Sigmoid colon (tissue), 7 donors: Measurements from ENCODE around the gene ACR. TPM values are rescaled to one million over a fixed set of nuclear protein-coding genes. Genes with fewer than 3 reads are reported as not detected.

Experiments used
- DNase-seq: peaks from one replicate; pipeline ENCODE4 v3.0.0-alpha.2; 2019
- H3K27ac ChIP-seq, 4 donors: fragments of 200-600 bp; sonication (generic); one replicate each; pipeline ENCODE4 v1.5.1; 2016 to 2019; ENCODE audit warnings: mild to moderate bottlenecking in 1 of 4
- H3K27me3 ChIP-seq, 3 donors: fragments of 200-600 bp; sonication (generic); one replicate each; pipeline ENCODE4 v1.5.1; 2019; ENCODE audit warnings: mild to moderate bottlenecking in 1 of 3
- H3K36me3 ChIP-seq, 4 donors: fragments of 200-600 bp; sonication (generic); one replicate each; pipeline ENCODE4 v1.5.1; 2016 to 2019
- H3K4me1 ChIP-seq, 4 donors: fragments of 200-600 bp; sonication (generic); one replicate each; pipeline ENCODE4 v1.5.1; 2017 to 2019
- H3K4me3 ChIP-seq, 4 donors: fragments of 200-600 bp; sonication (generic); one replicate each; pipeline ENCODE4 v1.5.1; 2017 to 2019; ENCODE audit warnings: mild to moderate bottlenecking in 2 of 4, moderate library complexity in 1 of 4
- H3K9me3 ChIP-seq, 4 donors: fragments of 200-600 bp in 3 of 4; sonication (generic) in 3 of 4; one replicate each; pipeline versions ENCODE4 v1.5.1 to v1.6.1; 2013 to 2019
- CTCF ChIP-seq, 4 experiments: fragments of 450-650 bp in 3 of 4; fragments of 200-600 bp in 1 of 4; IDR thresholded peaks; one replicate each; pipeline ENCODE4 v1.5.1; 2016 to 2019; ENCODE audit warnings: antibody characterized with exemption in 4 of 4, mild to moderate bottlenecking in 3 of 4, moderate library complexity in 2 of 4
- EP300 ChIP-seq, 4 donors: sonication (generic); formaldehyde crosslinking; IDR thresholded peaks; one replicate each; pipeline ENCODE4 v1.6.1; 2017; ENCODE audit warnings: antibody characterized with exemption in 4 of 4
- POLR2A ChIP-seq, 2 donors: fragments of 450-650 bp; IDR thresholded peaks; one replicate each; pipeline ENCODE4 v1.6.1; 2016; ENCODE audit warnings: antibody characterized with exemption in 2 of 2, mild to moderate bottlenecking in 2 of 2, moderate library complexity in 2 of 2
- POLR2AphosphoS5 ChIP-seq, 4 donors: sonication (generic); formaldehyde crosslinking; IDR thresholded peaks; one replicate each; pipeline ENCODE4 v1.6.1; 2017; ENCODE audit warnings: antibody characterized with exemption in 4 of 4
- WGBS, 2 donors: extraction: QIAGEN DNeasy Blood & Tissue Kit; methylation state at CpG; one replicate each; pipeline ENCODE4 v1.1.7; 2013; 5-methylcytosine and 5-hydroxymethylcytosine counted together
- intact Hi-C: fragments of 100-400 bp; cut with DNase I; formaldehyde crosslinking; loops from one replicate; pipeline ENCODE4 v1.15.1; 2023
- polyA plus RNA-seq, 3 donors: library from polyadenylated mRNA; stranded (reverse); fragments of 200-250 nt; gene quantifications; one replicate each; pipeline ENCODE4 v1.2.3, GENCODE V29; 2013
- total RNA-seq, 4 donors: library from RNA; depleted of rRNA; stranded (reverse); fragments of >200 nt; gene quantifications; one replicate each; pipeline ENCODE4 v1.1.0, GENCODE V29; 2016
- donor health status: healthy with polysubstance abuse.
- donor health status: Bipolar disorder and iron deficiency.
- donor health status: healthy.

ACR gene
- total and polyA plus RNA-seq, 7 donors = 0.06 to 0.68 TPM; not detected in 5

GRCh38 chr22:50720301-50721256, 17.4 kb upstream of the ACR start:
- Histone ChIP-seq H3K4me3 (no peak overlapping the region), H3K27me3 (peaks cover 9 to 33% (median 32%) of the 10 kb centered on the region in 3 donors), H3K4me1 (peaks cover 0 to 9% (median 4%) of the 10 kb centered on the region in 4 donors), H3K9me3 (no peaks in the 10 kb centered on the region), H3K36me3 (no peaks in the 10 kb centered on the region), H3K27ac (no peak overlapping the region)
- intact Hi-C loops = no loop called here
- no peak for DNase-seq
- 27 to 66% methylated on average over 132 of the region's 132 CpGs for WGBS, 2 donors
- TF ChIP-seq EP300 (IDR thresholded peaks at IDR 0.05) = no peak
- TF ChIP-seq POLR2AphosphoS5 (IDR thresholded peaks at IDR 0.05) = no peak
- TF ChIP-seq CTCF (IDR thresholded peaks at IDR 0.05) = no peak
- no peak for TF ChIP-seq POLR2A (IDR thresholded peaks at IDR 0.05)

GRCh38 chr22:50721257-50721844, 16.7 kb upstream of the ACR start:
- Histone ChIP-seq H3K4me3 (no peak overlapping the region), H3K9me3 (no peaks in the 10 kb centered on the region), H3K27ac (no peak overlapping the region), H3K36me3 (no peaks in the 10 kb centered on the region), H3K27me3 (peaks cover 9 to 33% (median 32%) of the 10 kb centered on the region in 3 donors), H3K4me1 (peaks cover 0 to 9% (median 4%) of the 10 kb centered on the region in 4 donors)
- no peak for DNase-seq
- TF ChIP-seq POLR2AphosphoS5 (IDR thresholded peaks at IDR 0.05) = no peak
- TF ChIP-seq CTCF (IDR thresholded peaks at IDR 0.05) = no peak
- TF ChIP-seq POLR2A (IDR thresholded peaks at IDR 0.05) = no peak
- TF ChIP-seq EP300 (IDR thresholded peaks at IDR 0.05) = no peak
- intact Hi-C loops = no loop called here
- 90 to 93% methylated on average over 32 of the region's 32 CpGs for WGBS, 2 donors

GRCh38 chr22:50722048-50722701, 15.8 kb upstream of the ACR start:
- TF ChIP-seq EP300 (IDR thresholded peaks at IDR 0.05) (no peak), CTCF (IDR thresholded peaks at IDR 0.05) (no peak), POLR2A (IDR thresholded peaks at IDR 0.05) (no peak), POLR2AphosphoS5 (IDR thresholded peaks at IDR 0.05) (no peak)
- H3K27me3 ChIP-seq = peaks cover 9 to 33% (median 32%) of the 10 kb centered on the region in 3 donors
- no peak for DNase-seq
- no peaks in the 10 kb centered on the region for H3K36me3 ChIP-seq
- no peak overlapping the region for H3K4me3 ChIP-seq
- H3K9me3 ChIP-seq = no peaks in the 10 kb centered on the region
- 94 to 95% methylated on average over 33 of the region's 33 CpGs for WGBS, 2 donors
- intact Hi-C loops = no loop called here
- no peak overlapping the region for H3K27ac ChIP-seq
- peaks cover 0 to 9% (median 4%) of the 10 kb centered on the region in 4 donors for H3K4me1 ChIP-seq

- TF ChIP-seq POLR2AphosphoS5 (IDR thresholded peaks at IDR 0.05) (no peak), POLR2A (IDR thresholded peaks at IDR 0.05) (no peak), EP300 (IDR thresholded peaks at IDR 0.05) (no peak), CTCF (IDR thresholded peaks at IDR 0.05) (no peak)
- intact Hi-C loops = no loop called here
- no peak for DNase-seq
- WGBS, 2 donors = 93 to 95% methylated on average over 12 of the region's 12 CpGs
- no peaks in the 10 kb centered on the region for H3K9me3 ChIP-seq
- H3K27me3 ChIP-seq = peaks cover 9 to 33% (median 32%) of the 10 kb centered on the region in 3 donors
- no peak overlapping the region for H3K27ac ChIP-seq
- peaks cover 0 to 9% (median 4%) of the 10 kb centered on the region in 4 donors for H3K4me1 ChIP-seq
- no peaks in the 10 kb centered on the region for H3K36me3 ChIP-seq
- no peak overlapping the region for H3K4me3 ChIP-seq
Observed at GRCh38 chr22:50722716-50723428, 15.1 kb upstream of the ACR start.
